PC-9 (cell line): ENCODE data around the gene TUFT1. TPM values are rescaled to one million over a fixed set of nuclear protein-coding genes. Genes with fewer than 3 reads are reported as not detected.

Source experiments
- BruUV-seq: library from RNA; stranded (reverse); fragments of 400-500 nt; replicated peaks from 2 replicates; lab custom pipeline; 2021; lab: Mats Ljungman, UMichigan
- CTCF ChIA-PET: fragments of 300-600 bp; sonication (Branson Sonifier 250); formaldehyde crosslinking; loops from one replicate; lab custom pipeline; 2022; ENCODE audit warnings: antibody characterized with exemption; lab: Charles Lee
- POLR2A ChIA-PET: fragments of 300-600 bp; sonication (Branson Sonifier 250); formaldehyde crosslinking; loops from one replicate; lab custom pipeline; 2022; ENCODE audit warnings: antibody characterized with exemption; ENCODE audit not compliant: unreplicated experiment; lab: Charles Lee
- DNase-seq, 2 experiments: peaks; one replicate each; pipeline versions ENCODE4 v3.0.0 to v3.0.0-alpha.2; 2015 to 2022; ENCODE audit warnings: mixed read lengths in 1 of 2
- H2AFZ ChIP-seq: fragments of 200-600 bp; sonication (generic); 2 replicates; pipeline ENCODE4 v1.8.1; 2017; ENCODE audit warnings: antibody characterized with exemption
- H3F3A ChIP-seq: fragments of 200-600 bp; sonication (generic); 2 replicates; pipeline ENCODE4 v1.8.1; 2017; ENCODE audit warnings: antibody characterized with exemption, mild to moderate bottlenecking, low read depth; ENCODE audit not compliant: insufficient read depth
- H3K27ac ChIP-seq: fragments of 200-600 bp; sonication (generic); 2 replicates; pipeline ENCODE4 v1.6.1; 2016; ENCODE audit warnings: mixed run types
- H3K27me3 ChIP-seq: fragments of 200-600 bp; sonication (generic); 2 replicates; pipeline ENCODE4 v1.6.1; 2016; ENCODE audit warnings: low read depth, mixed run types; ENCODE audit not compliant: insufficient read depth
- H3K36me3 ChIP-seq: fragments of 200-600 bp; sonication (generic); 2 replicates; pipeline ENCODE4 v1.6.1; 2016; ENCODE audit warnings: low read depth, mixed run types
- H3K4me1 ChIP-seq: fragments of 200-600 bp; sonication (generic); replicated peaks from 2 replicates; pipeline ENCODE4 v1.6.1; 2016; ENCODE audit warnings: mixed run types; ENCODE audit not compliant: insufficient read depth
- H3K4me2 ChIP-seq: fragments of 200-600 bp; sonication (generic); 2 replicates; pipeline ENCODE4 v1.6.1; 2017; ENCODE audit warnings: mixed run types
- H3K4me3 ChIP-seq: fragments of 200-600 bp; sonication (generic); 2 replicates; pipeline ENCODE4 v1.6.1; 2016; ENCODE audit warnings: mixed run types
- H3K79me2 ChIP-seq: fragments of 200-600 bp; sonication (generic); 2 replicates; pipeline ENCODE4 v1.6.1; 2017; ENCODE audit warnings: low read depth, mixed run types
- H3K9me2 ChIP-seq: fragments of 200-600 bp; sonication (generic); 2 replicates; pipeline ENCODE4 v1.8.1; 2017; ENCODE audit warnings: mild to moderate bottlenecking; ENCODE audit not compliant: insufficient read depth
- H3K9me3 ChIP-seq: fragments of 200-600 bp; sonication (generic); 2 replicates; pipeline ENCODE4 v1.8.1; 2016; ENCODE audit warnings: low read depth; ENCODE audit not compliant: insufficient read depth
- H4K20me1 ChIP-seq: fragments of 200-600 bp; sonication (generic); 2 replicates; pipeline ENCODE4 v1.8.1; 2017; ENCODE audit not compliant: insufficient read depth
- CTCF ChIP-seq: fragments of 200-600 bp; sonication (generic); conservative IDR thresholded peaks from 2 replicates; pipeline ENCODE4 v1.6.1; 2017; ENCODE audit warnings: mixed run types, antibody characterized with exemption, mild to moderate bottlenecking, moderate library complexity
- EZH2 ChIP-seq: fragments of 200-600 bp; sonication (generic); IDR thresholded peaks from 2 replicates; pipeline ENCODE4 v1.8.0; 2017; ENCODE audit warnings: antibody characterized with exemption, low read depth
- intact Hi-C: fragments of 100-400 bp; cut with micrococcal nuclease; formaldehyde crosslinking; loops from one replicate; pipeline ENCODE4 v1.10.0; 2022; ENCODE audit not compliant: unreplicated experiment
- total RNA-seq: library from RNA; stranded (reverse); gene quantifications from 2 replicates; pipeline ENCODE4 v1.2.3, GENCODE V29; 2021

TUFT1 gene
- total RNA-seq, 1 experiment from 2014 or later: 35.3 TPM

DNA sequence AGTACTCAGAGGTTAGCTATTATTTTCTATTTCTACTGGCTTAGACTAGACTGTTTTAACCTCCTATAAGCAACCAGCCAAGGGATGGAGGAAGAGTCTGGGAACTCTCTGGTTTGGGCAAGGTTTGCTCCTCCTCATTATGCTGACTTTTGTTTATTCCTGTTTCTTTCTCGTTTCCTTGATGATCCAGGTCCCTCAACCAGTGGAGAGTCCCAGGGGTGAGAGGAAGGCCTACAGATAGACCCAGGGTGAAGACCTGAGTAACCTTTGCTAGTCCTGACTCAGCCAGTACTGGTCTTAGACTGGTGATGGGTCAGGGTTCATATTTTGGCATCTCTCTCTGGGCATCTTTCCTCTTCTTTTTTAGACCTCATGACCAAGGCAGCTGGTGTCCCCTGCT lies 5.4 kb downstream of the TUFT1 start:
- H3K4me2 ChIP-seq: peak overlapping the region; percentile 55
- TF ChIP-seq CTCF (no peak), EZH2 (no peak)

GRCh38 chr1:151546011-151546925 lies 6.2 kb downstream of the TUFT1 start:
- H3K9me2 ChIP-seq: no peaks in the 10 kb centered on the region
- peaks cover 58% of the 10 kb centered on the region for H3F3A ChIP-seq
- ChIA-PET CTCF (interaction anchor here (0.6 to 1.0 kb wide), 2 partner anchors 22 to 122 kb away, joined by 3 to 4 read pairs; no protein-coding TSS in a partner anchor), POLR2A (interaction anchor here (0.5 to 1.4 kb wide), 9 partner anchors 10 to 1990 kb away, joined by 3 to 12 read pairs (median 4); partner anchors contain the start of genes CGN and S100A6)
- peaks cover 32% of the 10 kb centered on the region for H3K36me3 ChIP-seq
- peak in 1 of 2 experiments; percentile 35 for DNase-seq
- no peaks in the 10 kb centered on the region for H3K9me3 ChIP-seq
- H2AFZ ChIP-seq: no peak overlapping the region
- H4K20me1 ChIP-seq: peaks cover 27% of the 10 kb centered on the region
- H3K27ac ChIP-seq: peak overlapping the region; percentile 99
- peaks cover 82% of the 10 kb centered on the region for H3K79me2 ChIP-seq
- peak overlapping the region; percentile 13; the same call in 1 of the 2 replicates for H3K4me3 ChIP-seq
- H3K4me2 ChIP-seq: peak overlapping the region; percentile 55
- peaks cover 81% of the 10 kb centered on the region for H3K4me1 ChIP-seq
- BruUV-seq: TSS peak; percentile 63
- no peak for TF ChIP-seq CTCF
- TF ChIP-seq EZH2: no peak
- H3K27me3 ChIP-seq: no peaks in the 10 kb centered on the region
- intact Hi-C loops: loop anchor here (5.0 to 10.0 kb wide), 2 partner anchors 191 to 351 kb away; partner anchors contain the start of genes PIP5K1A and VPS72

More for the DNA sequence above, 5.4 kb downstream of the TUFT1 start:
- Histone ChIP-seq H3K27me3 (no peaks in the 10 kb centered on the region), H3K9me2 (no peaks in the 10 kb centered on the region), H3F3A (peaks cover 62% of the 10 kb centered on the region), H3K36me3 (peaks cover 31% of the 10 kb centered on the region), H3K9me3 (no peaks in the 10 kb centered on the region), H4K20me1 (peaks cover 29% of the 10 kb centered on the region), H3K79me2 (peaks cover 82% of the 10 kb centered on the region), H3K27ac (peak overlapping the region; percentile 99), H3K4me1 (peaks cover 74% of the 10 kb centered on the region), H3K4me3 (no peak overlapping the region; the same call in 1 of the 2 replicates), H2AFZ (no peak overlapping the region)
- POLR2A ChIA-PET: interaction anchor here (0.6 kb wide), 2 partner anchors 234 to 242 kb away, joined by 3 read pairs; no protein-coding TSS in a partner anchor
- CTCF ChIA-PET: interaction anchor here (0.6 kb wide), 1 partner anchor 122 kb away, joined by 4 read pairs; no protein-coding TSS in a partner anchor
- BruUV-seq: no TSS peak
- intact Hi-C loops: loop anchor here (5.0 to 10.0 kb wide), 2 partner anchors 192 to 351 kb away; partner anchors contain the start of genes PIP5K1A and VPS72
- DNase-seq: peak in 1 of 2 experiments; percentile 52
